Measurements from ENCODE around the gene TMEM50A. TPM values are rescaled to one million over a fixed set of nuclear protein-coding genes. Genes with fewer than 3 reads are reported as not detected.

Gene TMEM50A
- total and polyA plus RNA-seq, 2 donors (not counting 3 experiments of a cell fraction or from before 2014, with no cell fraction given) = 125 to 140 TPM

- dilution Hi-C loops (cut with MboI; ENCODE audit: extremely low pct_ligation_motif_present, low sequenced_read_pairs) (no loop called here), intact Hi-C loops (cut with micrococcal nuclease) (no loop called here)
- Histone ChIP-seq H3K27me3 (ENCODE audit: control insufficient read depth in 2 of 2, insufficient read depth in 2 of 2, low read length in 2 of 2) (no peaks in the 10 kb centered on the region), H2AFZ (ENCODE audit: low read depth, low read length) (no peak overlapping the region), H3K79me2 (ENCODE audit: control insufficient read depth, insufficient read depth, low read length) (no peaks in the 10 kb centered on the region), H3K27ac (ENCODE audit: insufficient read depth, low read depth, low read length) (no peak overlapping the region), H3K4me1 (ENCODE audit: control insufficient read depth, extremely low read depth, insufficient read depth, low read length) (peaks cover 11% of the 10 kb centered on the region), H3K36me3 (ENCODE audit: control insufficient read depth in 2 of 2, extremely low read depth in 1 of 2, insufficient read depth in 2 of 2, low read length in 2 of 2) (peaks cover 9 to 10% of the 10 kb centered on the region in 2 experiments), H3K4me3 (replicated peaks in 1 of 3; ENCODE audit: insufficient read depth in 1 of 3, low read depth in 1 of 3, low read length in 3 of 3) (no peak overlapping the region), H3K9me3 (replicated peaks; ENCODE audit: control insufficient read depth, insufficient read depth, low read length) (no peaks in the 10 kb centered on the region), H4K20me1 (replicated peaks; ENCODE audit: control insufficient read depth, extremely low read depth, insufficient read depth, low read length) (peaks cover 2% of the 10 kb centered on the region), H3K9me1 (replicated peaks; ENCODE audit: control insufficient read depth, extremely low read depth, insufficient read depth, low read length) (peaks cover 4% of the 10 kb centered on the region), H3K9ac (replicated peaks; ENCODE audit: extremely low read depth, insufficient read depth, low read length) (no peak overlapping the region), H3K4me2 (ENCODE audit: insufficient read depth, low read length) (no peak overlapping the region)
- no peak for FAIRE-seq
- ChIA-PET CTCF (no interaction called here), POLR2A (no interaction called here)
- BruUV-seq (replicated peaks) = no TSS peak
- no peak for DNase-seq (ENCODE audit: low read depth, low spot score)
- TF ChIP-seq MYC (IDR thresholded peaks at IDR 0.05; ENCODE audit: low read depth, low read length) (no peak), FOS (IDR thresholded peaks at IDR 0.05; ENCODE audit: borderline replicate concordance, insufficient read depth, low read length) (no peak), EZH2 (IDR thresholded peaks at IDR 0.05; ENCODE audit: borderline replicate concordance, low read depth, low read length, severe bottlenecking) (no peak), POLR2A (IDR thresholded peaks at IDR 0.05; ENCODE audit: low read depth, low read length) (no peak), MAX (IDR thresholded peaks at IDR 0.05; ENCODE audit: insufficient read depth, insufficient read length) (no peak), CTCF (IDR thresholded peaks at IDR 0.05; ENCODE audit: extremely low read depth in 1 of 2, insufficient read depth in 1 of 2, low read depth in 1 of 2, low read length in 2 of 2) (no peak), GATA2 (IDR thresholded peaks at IDR 0.05; ENCODE audit: insufficient read depth, insufficient read length, low read depth, low read length) (no peak), POLR2AphosphoS5 (IDR thresholded peaks at IDR 0.05; ENCODE audit: insufficient read depth, low read depth, low read length) (no peak), JUN (IDR thresholded peaks at IDR 0.05; ENCODE audit: borderline replicate concordance, insufficient read depth, insufficient read length, low read depth) (no peak)
These were observed 18.3 kb downstream of the TMEM50A start for GRCh38 chr1:25356441-25356840.

Measured in endothelial cell of umbilical vein (primary cell).